NCI-H1105 treated with DMSO at 0.1 percent for 48 hours (cell line): Measurements from ENCODE around the gene RASAL1.
"Not testable (repeated sequence)": the region's sequence is repeated elsewhere in the genome, so short reads cannot be mapped to it uniquely, and the experiment has no call there.

Experiments
- DNase-seq: peaks from one replicate; lab custom pipeline; 2025; lab: John Stamatoyannopoulos, UW

Gene RASAL1

GRCh38 chr12:113161415-113162016 lies 26.0 kb upstream of the RASAL1 start:
- DNase-seq, result peak; percentile 12

GRCh38 chr12:113159937-113160336 lies 24.4 kb upstream of the RASAL1 start:
- DNase-seq, result no peak

- DNase-seq, result no peak
Observed at GRCh38 chr12:113158439-113159203, 23.1 kb upstream of the RASAL1 start.

- DNase-seq, result no peak
Observed at GRCh38 chr12:113157218-113157859, 21.8 kb upstream of the RASAL1 start.

GRCh38 chr12:113155646-113156045 lies 20.1 kb upstream of the RASAL1 start:
- no peak for DNase-seq

- DNase-seq, result no peak
Observed at GRCh38 chr12:113155060-113155459, 19.5 kb upstream of the RASAL1 start.

GRCh38 chr12:113154351-113154973 lies 18.9 kb upstream of the RASAL1 start:
- peak; percentile 48 for DNase-seq

- DNase-seq, result peak; percentile 82
Observed at GRCh38 chr12:113152835-113153814, 17.6 kb upstream of the RASAL1 start.

GRCh38 chr12:113152196-113152834 lies 16.8 kb upstream of the RASAL1 start:
- no peak for DNase-seq

- DNase-seq, result no peak
Observed at GRCh38 chr12:113151655-113152054, 16.1 kb upstream of the RASAL1 start.

GRCh38 chr12:113149361-113150150 lies 14.0 kb upstream of the RASAL1 start, which contains the start of gene CFAP73:
Gene CFAP73, plus strand, starts transcription at chr12:113149724. Its CDS starts 134 bp downstream, at chr12:113149858.
- DNase-seq, result peak; percentile 67

- no peak for DNase-seq
Observed at GRCh38 chr12:113146999-113147398, 11.4 kb upstream of the RASAL1 start.

- no peak for DNase-seq
Observed at GRCh38 chr12:113145720-113146551, 10.4 kb upstream of the RASAL1 start.

- no peak for DNase-seq
Observed at GRCh38 chr12:113144806-113145205, 9.2 kb upstream of the RASAL1 start.

GRCh38 chr12:113143959-113144358 lies 8.4 kb upstream of the RASAL1 start:
- DNase-seq, result no peak

- no peak for DNase-seq
Observed at GRCh38 chr12:113142886-113143332, 7.3 kb upstream of the RASAL1 start.

- DNase-seq, result no peak
Observed at GRCh38 chr12:113142173-113142885, 6.8 kb upstream of the RASAL1 start.

- not testable (repeated sequence) for DNase-seq
Observed at GRCh38 chr12:113141716-113142115, 6.2 kb upstream of the RASAL1 start.
